Tibial nerve (tissue), 4 donors: Measurements from ENCODE around the gene OR13A1.
"Not testable (repeated sequence)": the region's sequence is repeated elsewhere in the genome, so short reads cannot be mapped to it uniquely, and the experiment has no call there.

Source experiments
- EP300 ChIP-seq, 2 donors: sonication (generic); formaldehyde crosslinking; IDR thresholded peaks; one replicate each; pipeline ENCODE4 v1.6.1; 2017; ENCODE audit warnings: antibody characterized with exemption in 2 of 2, mild to moderate bottlenecking in 1 of 2
- POLR2A ChIP-seq, 2 donors: fragments of 450-650 bp; IDR thresholded peaks; one replicate each; pipeline ENCODE4 v1.6.1; 2017; ENCODE audit warnings: antibody characterized with exemption in 2 of 2, mild to moderate bottlenecking in 2 of 2, moderate library complexity in 2 of 2
- TF ChIP-seq, protein P1 (sequence below), 5 experiments: fragments of 200-600 bp in 3 of 5; fragments of 450-650 bp in 2 of 5; sonication (generic) in 3 of 5; IDR thresholded peaks; one replicate each; pipeline ENCODE4 v1.5.1; 2016 to 2019; ENCODE audit warnings: antibody characterized with exemption in 5 of 5, mild to moderate bottlenecking in 3 of 5, moderate library complexity in 2 of 5

DNA sequence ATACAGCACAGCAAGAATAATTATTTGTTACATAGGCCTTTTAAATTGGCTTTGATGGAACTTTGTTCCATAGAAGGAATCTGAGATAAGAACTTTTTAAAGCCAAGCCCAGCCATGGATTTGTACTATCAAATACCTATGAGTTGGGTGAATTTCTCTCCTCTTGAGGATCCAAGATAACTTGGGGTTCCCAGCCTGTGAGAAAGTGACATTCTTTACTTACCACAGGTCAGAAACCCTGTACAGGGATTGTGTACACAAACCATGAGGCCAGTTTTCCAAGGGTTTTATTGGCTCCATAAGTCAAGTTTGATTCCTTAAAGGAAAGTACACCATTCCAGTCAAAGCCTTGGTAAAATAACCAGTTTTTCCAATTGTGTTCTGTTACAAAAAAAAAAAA lies 39.3 kb downstream of the OR13A1 start:
- TF ChIP-seq, protein P1, sequence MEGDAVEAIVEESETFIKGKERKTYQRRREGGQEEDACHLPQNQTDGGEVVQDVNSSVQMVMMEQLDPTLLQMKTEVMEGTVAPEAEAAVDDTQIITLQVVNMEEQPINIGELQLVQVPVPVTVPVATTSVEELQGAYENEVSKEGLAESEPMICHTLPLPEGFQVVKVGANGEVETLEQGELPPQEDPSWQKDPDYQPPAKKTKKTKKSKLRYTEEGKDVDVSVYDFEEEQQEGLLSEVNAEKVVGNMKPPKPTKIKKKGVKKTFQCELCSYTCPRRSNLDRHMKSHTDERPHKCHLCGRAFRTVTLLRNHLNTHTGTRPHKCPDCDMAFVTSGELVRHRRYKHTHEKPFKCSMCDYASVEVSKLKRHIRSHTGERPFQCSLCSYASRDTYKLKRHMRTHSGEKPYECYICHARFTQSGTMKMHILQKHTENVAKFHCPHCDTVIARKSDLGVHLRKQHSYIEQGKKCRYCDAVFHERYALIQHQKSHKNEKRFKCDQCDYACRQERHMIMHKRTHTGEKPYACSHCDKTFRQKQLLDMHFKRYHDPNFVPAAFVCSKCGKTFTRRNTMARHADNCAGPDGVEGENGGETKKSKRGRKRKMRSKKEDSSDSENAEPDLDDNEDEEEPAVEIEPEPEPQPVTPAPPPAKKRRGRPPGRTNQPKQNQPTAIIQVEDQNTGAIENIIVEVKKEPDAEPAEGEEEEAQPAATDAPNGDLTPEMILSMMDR (IDR thresholded peaks at IDR 0.05) = not testable (repeated sequence)
- not testable (repeated sequence) for TF ChIP-seq POLR2A, EP300 (IDR thresholded peaks at IDR 0.05)
